HEK293T (cell line): Measurements from ENCODE around the gene CACNA1E.
"Not testable (repeated sequence)": the region's sequence is repeated elsewhere in the genome, so short reads cannot be mapped to it uniquely, and the experiment has no call there.

ENCODE experiments used
- CTCF ChIA-PET: fragments of 350-600 bp; formaldehyde crosslinking; extraction: SDS; loops from one replicate; lab custom pipeline; 2021; ENCODE audit warnings: antibody characterized with exemption, inconsistent platforms; lab: Yijun Ruan, JAX
- POLR2A ChIA-PET: fragments of 350-600 bp; formaldehyde crosslinking; extraction: SDS; loops from one replicate; lab custom pipeline; 2020; ENCODE audit warnings: antibody characterized with exemption, inconsistent platforms; lab: Yijun Ruan, JAX
- DNase-seq: peaks from one replicate; pipeline ENCODE4 v3.0.0; 2012; ENCODE audit warnings: mixed read lengths; ENCODE audit errors: extremely low spot score
- ARNT ChIP-seq: fragments of 450-650 bp; IDR thresholded peaks from 2 replicates; pipeline ENCODE4 v1.6.1; 2017; ENCODE audit warnings: mild to moderate bottlenecking
- BHLHE40 ChIP-seq: fragments of 450-650 bp; IDR thresholded peaks from 2 replicates; pipeline ENCODE4 v1.6.1; 2016; ENCODE audit warnings: mild to moderate bottlenecking, moderate library complexity, borderline replicate concordance
- CTBP1 ChIP-seq: fragments of 450-650 bp; IDR thresholded peaks from 2 replicates; pipeline ENCODE4 v1.6.1; 2016; ENCODE audit warnings: borderline replicate concordance
- ELF4 ChIP-seq: fragments of 450-650 bp; IDR thresholded peaks from 2 replicates; pipeline ENCODE4 v1.6.1; 2017; ENCODE audit warnings: antibody characterized with exemption
- FOXA1 ChIP-seq: fragments of 450-650 bp; IDR thresholded peaks from 2 replicates; pipeline ENCODE4 v1.6.1; 2016; ENCODE audit warnings: mild to moderate bottlenecking
- FOXK2 ChIP-seq: fragments of 450-650 bp; IDR thresholded peaks from 2 replicates; pipeline ENCODE4 v1.6.1; 2016; ENCODE audit warnings: mild to moderate bottlenecking
- FOXM1 ChIP-seq: fragments of 450-650 bp; IDR thresholded peaks from 2 replicates; pipeline ENCODE4 v1.6.1; 2017; ENCODE audit warnings: mild to moderate bottlenecking, borderline replicate concordance
- HDGF ChIP-seq: fragments of 450-650 bp; IDR thresholded peaks from 2 replicates; pipeline ENCODE4 v1.6.1; 2017; ENCODE audit warnings: antibody characterized with exemption, borderline replicate concordance
- L3MBTL2 ChIP-seq: fragments of 450-650 bp; conservative IDR thresholded peaks from 2 replicates; pipeline ENCODE4 v1.6.1; 2016; ENCODE audit warnings: mild to moderate bottlenecking
- LEF1 ChIP-seq: fragments of 450-650 bp; IDR thresholded peaks from 2 replicates; pipeline ENCODE4 v1.6.1; 2017; ENCODE audit warnings: mild to moderate bottlenecking, borderline replicate concordance
- NFRKB ChIP-seq: fragments of 450-650 bp; IDR thresholded peaks from 2 replicates; pipeline ENCODE4 v1.6.1; 2016; ENCODE audit warnings: mild to moderate bottlenecking, moderate library complexity
- PKNOX1 ChIP-seq: fragments of 450-650 bp; IDR thresholded peaks from 2 replicates; pipeline ENCODE4 v1.6.1; 2016
- SP1 ChIP-seq: fragments of 450-650 bp; IDR thresholded peaks from 2 replicates; pipeline ENCODE4 v1.6.1; 2017
- SUZ12 ChIP-seq: fragments of 450-650 bp; IDR thresholded peaks from 2 replicates; pipeline ENCODE4 v1.6.1; 2016; ENCODE audit warnings: mild to moderate bottlenecking
- TARDBP ChIP-seq: fragments of 450-650 bp; IDR thresholded peaks from 2 replicates; pipeline ENCODE4 v1.6.1; 2016
- ZNF384 ChIP-seq: fragments of 450-650 bp; IDR thresholded peaks from 2 replicates; pipeline ENCODE4 v1.6.1; 2016

CACNA1E gene

GRCh38 chr1:181516706-181517105 lies 33.4 kb downstream of the CACNA1E start:
- no peak for TF ChIP-seq ELF4
- TF ChIP-seq TARDBP, result no peak
- no peak for TF ChIP-seq PKNOX1
- TF ChIP-seq FOXK2, result no peak
- no peak for TF ChIP-seq FOXM1
- no peak for TF ChIP-seq BHLHE40
- TF ChIP-seq ZNF384, result no peak
- TF ChIP-seq LEF1, result no peak
- no peak for TF ChIP-seq SUZ12
- no peak for TF ChIP-seq L3MBTL2
- no peak for TF ChIP-seq SP1
- no peak for TF ChIP-seq HDGF
- TF ChIP-seq CTBP1, result no peak
- no peak for TF ChIP-seq ARNT
- TF ChIP-seq FOXA1, result no peak
- TF ChIP-seq NFRKB, result no peak
- ChIA-PET CTCF (no interaction called here), POLR2A (no interaction called here)
- no peak for DNase-seq

GRCh38 chr1:181517181-181517875 lies 34.0 kb downstream of the CACNA1E start:
- ChIA-PET POLR2A (no interaction called here), CTCF (no interaction called here)
- no peak for DNase-seq
- no peak for TF ChIP-seq PKNOX1
- TF ChIP-seq FOXA1, result no peak
- no peak for TF ChIP-seq TARDBP
- no peak for TF ChIP-seq HDGF
- TF ChIP-seq LEF1, result no peak
- no peak for TF ChIP-seq SUZ12
- TF ChIP-seq L3MBTL2, result no peak
- TF ChIP-seq BHLHE40, result no peak
- TF ChIP-seq SP1, result no peak
- TF ChIP-seq NFRKB, result no peak
- TF ChIP-seq ELF4, result no peak
- no peak for TF ChIP-seq ARNT

GRCh38 chr1:181518152-181518551 lies 34.8 kb downstream of the CACNA1E start:
- TF ChIP-seq FOXA1 (no peak), TARDBP (no peak), BHLHE40 (no peak), ZNF384 (no peak), CTBP1 (no peak), ARNT (no peak), SP1 (no peak), LEF1 (no peak), FOXK2 (no peak), FOXM1 (no peak), HDGF (no peak), SUZ12 (no peak), ELF4 (no peak), NFRKB (no peak), L3MBTL2 (no peak), PKNOX1 (no peak)
- ChIA-PET CTCF (no interaction called here), POLR2A (no interaction called here)
- no peak for DNase-seq

GRCh38 chr1:181522864-181523263 lies 39.5 kb downstream of the CACNA1E start:
- no peak for DNase-seq
- CTCF ChIA-PET, result no interaction called here
- TF ChIP-seq PKNOX1 (no peak), HDGF (no peak), ARNT (no peak), FOXM1 (no peak), LEF1 (no peak), ELF4 (no peak), NFRKB (no peak), FOXK2 (no peak), FOXA1 (no peak), ZNF384 (no peak), CTBP1 (no peak), TARDBP (no peak), SUZ12 (no peak), BHLHE40 (no peak), SP1 (no peak), L3MBTL2 (no peak)
- POLR2A ChIA-PET, result no interaction called here

- no peak for TF ChIP-seq LEF1
- TF ChIP-seq L3MBTL2, result no peak
- no peak for TF ChIP-seq CTBP1
- TF ChIP-seq FOXK2, result no peak
- TF ChIP-seq SP1, result no peak
- no peak for TF ChIP-seq HDGF
- no peak for TF ChIP-seq TARDBP
- TF ChIP-seq ZNF384, result no peak
- no peak for TF ChIP-seq NFRKB
- TF ChIP-seq FOXA1, result no peak
- TF ChIP-seq SUZ12, result no peak
- CTCF ChIA-PET, result no interaction called here
- POLR2A ChIA-PET, result no interaction called here
- DNase-seq, result no peak
Observed at GRCh38 chr1:181525104-181525721, 41.9 kb downstream of the CACNA1E start.

- DNase-seq, POLR2A ChIA-PET: not testable (repeated sequence)
Observed at GRCh38 chr1:181528241-181528640, 44.9 kb downstream of the CACNA1E start.

More at GRCh38 chr1:181528241-181528640, 44.9 kb downstream of the CACNA1E start:
- CTCF ChIA-PET, result not testable (repeated sequence)
